ENCODE data around the gene AGAP5. TPM values are rescaled to one million over a fixed set of nuclear protein-coding genes. Genes with fewer than 3 reads are reported as not detected.

Gene AGAP5
- polyA plus RNA-seq, 3 donors from 2014 or later: 0.37 TPM; not detected in 2

GRCh38 chr10:73644767-73645166, 53.1 kb downstream of the AGAP5 start:
- no peaks in the 10 kb centered on the region for H3K9me3 Mint-ChIP-seq
- no peak for DNase-seq
- H3K4me1 Mint-ChIP-seq: peaks cover 0 to 11% of the 10 kb centered on the region in 2 donors
- H3K27ac Mint-ChIP-seq: no peak overlapping the region
- no peaks in the 10 kb centered on the region for H3K36me3 Mint-ChIP-seq
- peaks cover 0 to 19% (median 2%) of the 10 kb centered on the region in 3 donors for H3K27me3 Mint-ChIP-seq (ENCODE audit: low read depth in 3 of 3)
- H3K4me3 Mint-ChIP-seq: no peak overlapping the region

GRCh38 chr10:73644015-73644743, 53.7 kb downstream of the AGAP5 start:
- peak overlapping the region in 1 of 5 donors; percentile 15 for H3K4me3 Mint-ChIP-seq
- H3K27me3 Mint-ChIP-seq (ENCODE audit: low read depth in 3 of 3): peaks cover 0 to 19% (median 2%) of the 10 kb centered on the region in 3 donors
- peak overlapping the region in 2 of 6 donors; percentile 1 to 28 for H3K27ac Mint-ChIP-seq

GRCh38 chr10:73643362-73643761, 54.5 kb downstream of the AGAP5 start:
- Mint-ChIP-seq H3K9me3 (no peaks in the 10 kb centered on the region), H3K27ac (no peak overlapping the region), H3K4me3 (no peak overlapping the region), H3K36me3 (no peaks in the 10 kb centered on the region), H3K27me3 (ENCODE audit: low read depth in 3 of 3) (peaks cover 0 to 19% (median 4%) of the 10 kb centered on the region in 3 donors), H3K4me1 (peaks cover 0 to 8% of the 10 kb centered on the region in 2 donors)
- DNase-seq: no peak

More at GRCh38 chr10:73644015-73644743, 53.7 kb downstream of the AGAP5 start:
- Mint-ChIP-seq H3K9me3 (no peaks in the 10 kb centered on the region), H3K36me3 (no peaks in the 10 kb centered on the region), H3K4me1 (peaks cover 0 to 11% of the 10 kb centered on the region in 2 donors)
- DNase-seq: peak; percentile 49 to 65 (median 59)

DNA sequence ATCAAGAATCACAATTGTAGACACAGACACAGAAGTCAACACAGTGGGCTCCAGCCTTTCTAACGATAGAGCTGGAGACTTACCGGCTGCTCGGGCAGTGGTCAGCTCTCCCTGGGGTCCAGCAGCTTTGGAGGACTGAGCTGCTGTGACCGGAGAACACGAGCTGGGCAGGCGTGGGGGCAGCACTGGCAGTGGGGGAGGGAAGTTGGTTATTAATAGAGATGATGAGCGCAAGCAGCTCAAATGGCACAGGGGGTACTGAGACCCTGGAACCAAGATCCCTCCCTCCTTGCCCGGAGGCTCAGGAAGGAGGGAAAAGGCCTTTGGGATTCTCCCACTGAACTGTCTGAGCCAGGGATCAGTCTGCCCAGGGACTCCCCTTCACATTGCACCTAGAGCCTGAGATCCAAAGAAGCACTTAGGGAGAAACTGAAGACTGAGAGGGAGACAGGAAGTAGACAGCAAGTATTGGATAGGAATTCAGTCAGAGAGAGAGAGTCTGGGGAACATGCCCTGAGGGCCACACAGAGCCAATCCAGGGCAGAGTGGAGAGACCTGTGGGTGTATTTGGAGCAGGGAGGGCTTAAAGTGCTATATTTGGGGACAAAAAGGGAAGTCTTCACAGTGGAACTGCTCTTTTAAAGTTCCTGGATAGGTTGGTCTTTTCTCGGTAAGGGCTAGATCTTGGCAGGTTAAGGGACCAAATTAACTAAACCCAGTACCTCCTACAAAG, 56.4 kb downstream of the AGAP5 start, which contains the start of gene MYOZ1:
MYOZ1 (minus strand) TSS at position 147 of the 733 bp plus-strand sequence. CDS start 1,457 bp downstream, outside the sequence.
- no peak within 1 kb of the TSS for H3K4me3 Mint-ChIP-seq
- peaks cover 0 to 19% (median 4%) of the 10 kb centered on the region in 3 donors for H3K27me3 Mint-ChIP-seq (ENCODE audit: low read depth in 3 of 3)
- H3K4me1 Mint-ChIP-seq: peaks cover 0 to 6% of the 10 kb centered on the region in 2 donors
- no peaks in the 10 kb centered on the region for H3K9me3 Mint-ChIP-seq
- H3K27ac Mint-ChIP-seq: no peak within 1 kb of the TSS
- no peak for DNase-seq
- no peaks in the 10 kb centered on the region for H3K36me3 Mint-ChIP-seq

DNA sequence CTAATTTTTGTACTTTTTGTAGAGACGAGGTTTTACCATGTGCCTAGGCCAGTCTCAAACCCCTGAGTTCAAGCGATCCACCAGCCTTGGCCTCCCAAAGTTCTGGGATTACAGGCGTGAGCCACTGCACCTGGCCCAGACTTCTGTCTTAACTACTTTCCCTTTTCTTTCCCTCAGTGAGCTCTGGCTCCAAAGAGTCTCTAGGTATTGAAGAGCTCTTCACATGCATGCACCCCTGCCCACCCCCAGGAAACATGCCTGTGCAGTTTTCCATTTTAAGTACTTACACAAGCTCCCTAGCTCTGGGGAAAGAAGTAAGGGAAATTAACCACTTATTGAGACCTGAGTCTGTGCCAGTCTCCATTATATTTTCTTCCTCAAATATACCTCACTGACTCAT, 58.6 kb downstream of the AGAP5 start:
- no peak overlapping the region for H3K4me3 Mint-ChIP-seq
- no peaks in the 10 kb centered on the region for H3K9me3 Mint-ChIP-seq

DNA sequence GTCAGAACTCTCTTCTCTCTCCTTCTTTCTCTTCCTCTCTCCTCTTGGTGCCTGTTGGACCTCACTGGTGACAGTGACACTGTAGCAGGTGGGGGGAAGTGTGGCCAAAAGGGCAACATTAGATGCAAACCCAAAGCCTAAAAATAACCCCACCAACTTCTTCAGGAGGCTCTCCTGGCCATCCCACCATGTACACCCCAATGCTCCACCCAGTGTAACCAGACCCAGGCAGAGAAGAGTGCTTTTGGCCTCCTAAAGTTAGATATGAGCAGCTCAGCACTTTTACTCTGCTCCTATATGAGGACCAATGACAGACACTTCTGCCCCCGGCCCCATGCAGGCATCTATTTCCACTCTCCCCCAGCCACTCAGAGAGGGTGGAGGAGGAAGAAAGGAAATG, 62.1 kb downstream of the AGAP5 start:
- Mint-ChIP-seq H3K36me3 (no peaks in the 10 kb centered on the region), H3K4me3 (no peak overlapping the region), H3K9me3 (no peaks in the 10 kb centered on the region), H3K4me1 (no peaks in the 10 kb centered on the region), H3K27ac (peak overlapping the region in 1 of 6 donors; percentile 32), H3K27me3 (ENCODE audit: low read depth in 3 of 3) (peaks cover 0 to 6% (median 2%) of the 10 kb centered on the region in 3 donors)
- DNase-seq: no peak

More for the DNA sequence above, 58.6 kb downstream of the AGAP5 start:
- Mint-ChIP-seq H3K36me3 (no peaks in the 10 kb centered on the region), H3K27me3 (ENCODE audit: low read depth in 3 of 3) (peaks cover 0 to 15% (median 4%) of the 10 kb centered on the region in 3 donors), H3K4me1 (peaks cover 0 to 5% of the 10 kb centered on the region in 2 donors), H3K27ac (no peak overlapping the region)
- no peak for DNase-seq

DNA sequence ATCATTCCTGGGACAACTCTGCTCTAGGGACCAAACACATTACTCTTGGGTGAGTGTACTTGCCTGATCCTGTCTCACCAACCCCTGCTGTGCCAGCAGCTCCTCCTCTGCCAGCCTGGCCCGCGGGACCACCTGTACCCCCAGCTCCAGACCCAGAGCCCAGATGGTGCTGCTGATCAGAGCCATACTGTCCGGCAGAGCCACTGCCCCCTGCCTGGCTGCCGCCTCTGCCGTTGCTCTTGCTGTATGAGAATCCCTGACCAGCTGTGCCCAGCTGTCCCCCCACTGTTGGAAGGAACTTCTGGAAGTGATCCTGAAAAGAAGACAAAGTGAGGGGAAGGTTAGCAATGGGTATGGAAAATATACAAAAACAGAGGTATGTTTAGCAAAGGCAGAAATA, 63.5 kb downstream of the AGAP5 start:
- no peaks in the 10 kb centered on the region for H3K9me3 Mint-ChIP-seq
- H3K4me1 Mint-ChIP-seq: no peaks in the 10 kb centered on the region
- no peak overlapping the region for H3K4me3 Mint-ChIP-seq
- no peaks in the 10 kb centered on the region for H3K36me3 Mint-ChIP-seq
- no peak overlapping the region for H3K27ac Mint-ChIP-seq
- H3K27me3 Mint-ChIP-seq (ENCODE audit: low read depth in 3 of 3): peaks cover 0 to 2% (median 0%) of the 10 kb centered on the region in 3 donors
- DNase-seq: no peak

DNA sequence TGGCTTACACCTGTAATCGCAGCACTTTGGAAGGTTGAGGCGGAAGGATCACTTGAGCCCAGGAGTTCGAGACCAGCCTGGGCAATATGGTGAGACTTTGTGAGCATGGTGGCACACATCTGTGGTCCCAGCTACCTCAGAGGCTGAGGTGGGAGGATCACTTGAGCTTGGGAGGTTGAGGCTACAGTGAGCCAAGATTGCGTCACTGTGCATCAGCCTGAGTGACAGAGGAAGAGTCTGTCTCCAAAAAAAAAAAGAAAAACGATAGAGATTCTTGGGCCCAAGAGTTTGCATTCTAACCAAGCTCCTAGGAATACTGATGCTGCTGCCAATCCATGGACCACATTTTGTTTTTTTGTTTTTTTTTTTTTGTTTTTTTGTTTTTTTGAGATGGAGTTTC, 68.7 kb downstream of the AGAP5 start:
- H3K4me3 Mint-ChIP-seq: no peak overlapping the region
- no peaks in the 10 kb centered on the region for H3K36me3 Mint-ChIP-seq
- no peak for DNase-seq
- no peak overlapping the region for H3K27ac Mint-ChIP-seq
- H3K9me3 Mint-ChIP-seq: no peaks in the 10 kb centered on the region
- H3K4me1 Mint-ChIP-seq: peaks cover 16 to 27% of the 10 kb centered on the region in 2 donors
- peaks cover 1 to 8% (median 4%) of the 10 kb centered on the region in 3 donors for H3K27me3 Mint-ChIP-seq (ENCODE audit: low read depth in 3 of 3)

- no peak overlapping the region for H3K27ac Mint-ChIP-seq
- H3K4me3 Mint-ChIP-seq: no peak overlapping the region
- H3K4me1 Mint-ChIP-seq: peaks cover 16 to 27% of the 10 kb centered on the region in 2 donors
- H3K27me3 Mint-ChIP-seq (ENCODE audit: low read depth in 3 of 3): peaks cover 1 to 8% (median 4%) of the 10 kb centered on the region in 3 donors
- no peaks in the 10 kb centered on the region for H3K9me3 Mint-ChIP-seq
- DNase-seq: no peak
- H3K36me3 Mint-ChIP-seq: no peaks in the 10 kb centered on the region
Measured at GRCh38 chr10:73628405-73628804, 69.5 kb downstream of the AGAP5 start.

DNA sequence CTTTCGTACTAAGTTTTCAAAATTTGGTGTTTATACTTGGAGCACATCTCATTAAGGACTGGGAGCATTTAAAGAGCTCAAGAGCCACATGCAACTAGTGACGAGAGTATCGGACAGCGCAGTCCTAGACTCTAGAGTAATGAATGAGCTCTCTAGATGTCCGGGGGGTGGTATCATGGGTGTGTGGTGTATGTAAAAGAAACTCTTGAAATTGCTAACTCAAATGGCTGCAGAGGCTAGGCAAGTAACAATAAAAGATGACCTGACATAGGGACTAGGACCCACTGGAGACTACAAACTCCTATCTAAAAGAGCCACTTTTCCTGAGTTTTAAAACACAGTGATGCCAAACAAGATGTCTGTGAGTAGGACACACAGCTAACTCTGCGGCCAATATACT, 70.6 kb downstream of the AGAP5 start:
- peaks cover 16 to 27% of the 10 kb centered on the region in 2 donors for H3K4me1 Mint-ChIP-seq
- H3K36me3 Mint-ChIP-seq: no peaks in the 10 kb centered on the region
- peak overlapping the region in 3 of 6 donors; percentile 49 to 71 (median 51) for H3K27ac Mint-ChIP-seq
- peak overlapping the region; percentile 6 to 99 (median 43) for H3K4me3 Mint-ChIP-seq
- no peak for DNase-seq
- peaks cover 1 to 8% (median 4%) of the 10 kb centered on the region in 3 donors for H3K27me3 Mint-ChIP-seq (ENCODE audit: low read depth in 3 of 3)
- no peaks in the 10 kb centered on the region for H3K9me3 Mint-ChIP-seq

GRCh38 chr10:73625884-73626752, 71.8 kb downstream of the AGAP5 start:
- Mint-ChIP-seq H3K27ac (peak overlapping the region; percentile 89 to 100 (median 98)), H3K27me3 (ENCODE audit: low read depth in 3 of 3) (peaks cover 1 to 8% (median 4%) of the 10 kb centered on the region in 3 donors), H3K9me3 (no peaks in the 10 kb centered on the region), H3K4me1 (peaks cover 16 to 27% of the 10 kb centered on the region in 2 donors), H3K36me3 (no peaks in the 10 kb centered on the region), H3K4me3 (peak overlapping the region; percentile 93 to 99 (median 99))
- DNase-seq: peak; percentile 89 to 93 (median 92)

GRCh38 chr10:73625004-73625883, 72.7 kb downstream of the AGAP5 start:
- Mint-ChIP-seq H3K27ac (peak overlapping the region; percentile 89 to 100 (median 98)), H3K36me3 (no peaks in the 10 kb centered on the region), H3K4me1 (peaks cover 16 to 27% of the 10 kb centered on the region in 2 donors), H3K4me3 (peak overlapping the region; percentile 93 to 99 (median 99)), H3K27me3 (ENCODE audit: low read depth in 3 of 3) (peaks cover 1 to 8% (median 4%) of the 10 kb centered on the region in 3 donors), H3K9me3 (no peaks in the 10 kb centered on the region)
- peak in 1 of 3 donors; percentile 3 for DNase-seq
